CD4-positive, alpha-beta T cell treated with Interleukin-4 for 4 hours (primary cell): Measurements from ENCODE around the gene TRAF2.

Source experiments
- DNase-seq: peaks from one replicate; pipeline ENCODE4 v3.0.0-alpha.2; 2020

TRAF2 gene

GRCh38 chr9:136964171-136964689 is 77.9 kb downstream of the TRAF2 start:
- DNase-seq: no peak

GRCh38 chr9:136964833-136965422 is 78.6 kb downstream of the TRAF2 start:
- no peak for DNase-seq

- peak; percentile 54 for DNase-seq
Observed at GRCh38 chr9:136965771-136966484, 79.6 kb downstream of the TRAF2 start.

- no peak for DNase-seq
Observed at GRCh38 chr9:136968333-136969127, 82.2 kb downstream of the TRAF2 start.

GRCh38 chr9:136969150-136969549 is 82.8 kb downstream of the TRAF2 start:
- DNase-seq: no peak

GRCh38 chr9:136969774-136970173 is 83.5 kb downstream of the TRAF2 start:
- no peak for DNase-seq

- no peak for DNase-seq
Observed at GRCh38 chr9:136970361-136970760, 84.0 kb downstream of the TRAF2 start.

- DNase-seq: no peak
Observed at GRCh38 chr9:136971746-136972145, 85.4 kb downstream of the TRAF2 start.

GRCh38 chr9:136972335-136972734 is 86.0 kb downstream of the TRAF2 start:
- DNase-seq: no peak

- DNase-seq: no peak
Observed at GRCh38 chr9:136972743-136973142, 86.4 kb downstream of the TRAF2 start.

- DNase-seq: no peak
Observed at GRCh38 chr9:136973618-136974617, 87.6 kb downstream of the TRAF2 start.

- DNase-seq: peak; percentile 29
Observed at GRCh38 chr9:136974817-136975535, 88.7 kb downstream of the TRAF2 start.

- DNase-seq: no peak
Observed at GRCh38 chr9:136975644-136976043, 89.3 kb downstream of the TRAF2 start.
